Measurements from ENCODE around the gene TMEM69. TPM values are rescaled to one million over a fixed set of nuclear protein-coding genes. Genes with fewer than 3 reads are reported as not detected.

Gene TMEM69
- total RNA-seq, 4 donors from 2014 or later = 6.6 to 27.5 (median 22.8) TPM

- Histone ChIP-seq H3K4me1 (peaks cover 0 to 84% (median 11%) of the 10 kb centered on the region in 4 donors), H3K27ac (no peak overlapping the region), H3K36me3 (no peaks in the 10 kb centered on the region), H3K9me3 (no peaks in the 10 kb centered on the region), H3K4me3 (no peak overlapping the region), H3K27me3 (no peaks in the 10 kb centered on the region)
- DNase-seq = no peak
- TF ChIP-seq CTCF (IDR thresholded peaks at IDR 0.05) (no peak), POLR2A (IDR thresholded peaks at IDR 0.05) (no peak)
Measured at GRCh38 chr1:45678489-45678888, 9.5 kb upstream of the TMEM69 start.

GRCh38 chr1:45679123-45679522 is 8.9 kb upstream of the TMEM69 start:
- DNase-seq = no peak
- Histone ChIP-seq H3K27me3 (no peaks in the 10 kb centered on the region), H3K4me3 (no peak overlapping the region), H3K4me1 (peaks cover 0 to 78% (median 11%) of the 10 kb centered on the region in 4 donors), H3K36me3 (no peaks in the 10 kb centered on the region), H3K9me3 (no peaks in the 10 kb centered on the region), H3K27ac (peak overlapping the region in 1 of 4 donors; percentile 0)
- TF ChIP-seq CTCF (IDR thresholded peaks at IDR 0.05) (no peak), POLR2A (IDR thresholded peaks at IDR 0.05) (no peak)

- Histone ChIP-seq H3K27me3 (no peaks in the 10 kb centered on the region), H3K4me1 (peaks cover 0 to 49% (median 10%) of the 10 kb centered on the region in 4 donors), H3K9me3 (no peaks in the 10 kb centered on the region), H3K4me3 (peak overlapping the region in 1 of 4 donors; percentile 4), H3K36me3 (no peaks in the 10 kb centered on the region), H3K27ac (no peak overlapping the region)
- TF ChIP-seq CTCF (IDR thresholded peaks at IDR 0.05) = no peak
- TF ChIP-seq POLR2A (IDR thresholded peaks at IDR 0.05) = no peak
- no peak for DNase-seq
Measured at GRCh38 chr1:45682942-45683341, 5.0 kb upstream of the TMEM69 start.

- peaks cover 0 to 43% (median 6%) of the 10 kb centered on the region in 4 donors for H3K4me1 ChIP-seq
Measured at GRCh38 chr1:45684402-45684801, 3.6 kb upstream of the TMEM69 start.

GRCh38 chr1:45685308-45686014 is 2.5 kb upstream of the TMEM69 start:
- H3K4me1 ChIP-seq = peaks cover 0 to 35% (median 6%) of the 10 kb centered on the region in 4 donors
- no peak for DNase-seq
- no peak for TF ChIP-seq POLR2A (IDR thresholded peaks at IDR 0.05)
- TF ChIP-seq CTCF (IDR thresholded peaks at IDR 0.05) = no peak
- H3K9me3 ChIP-seq = no peaks in the 10 kb centered on the region
- H3K4me3 ChIP-seq = peak overlapping the region; percentile 62 to 98 (median 83)
- H3K27me3 ChIP-seq = no peaks in the 10 kb centered on the region
- H3K27ac ChIP-seq = peak overlapping the region; percentile 95 to 99 (median 96)
- no peaks in the 10 kb centered on the region for H3K36me3 ChIP-seq

More at GRCh38 chr1:45684402-45684801, 3.6 kb upstream of the TMEM69 start:
- Histone ChIP-seq H3K27me3 (no peaks in the 10 kb centered on the region), H3K36me3 (no peaks in the 10 kb centered on the region), H3K4me3 (peak overlapping the region in 3 of 4 donors; percentile 62 to 98 (median 80)), H3K27ac (no peak overlapping the region), H3K9me3 (no peaks in the 10 kb centered on the region)
- TF ChIP-seq CTCF (IDR thresholded peaks at IDR 0.05) = no peak
- TF ChIP-seq POLR2A (IDR thresholded peaks at IDR 0.05) = no peak
- DNase-seq = no peak
